GM23338 (cell line): Measurements from ENCODE around the gene CALML3. TPM values are rescaled to one million over a fixed set of nuclear protein-coding genes. Genes with fewer than 3 reads are reported as not detected.

Experiments used
- CREB1 ChIP-seq: fragments of 250-450 bp; sonication (Bioruptor Pico); IDR thresholded peaks from 2 replicates; pipeline ENCODE4 v1.5.0; 2020; ENCODE audit warnings: low read depth, mild to moderate bottlenecking, moderate library complexity
- ETS1 ChIP-seq: IDR thresholded peaks from 2 replicates; pipeline ENCODE4 v1.6.1; 2016; ENCODE audit warnings: antibody characterized with exemption
- EZH2 ChIP-seq: fragments of 200-600 bp; sonication (generic); IDR thresholded peaks from one replicate; pipeline ENCODE4 v1.8.0; 2017; ENCODE audit warnings: antibody characterized with exemption, mild to moderate bottlenecking, low read depth; ENCODE audit not compliant: unreplicated experiment
- EZH2phosphoT487 ChIP-seq: fragments of 200-600 bp; sonication (generic); IDR thresholded peaks from one replicate; pipeline ENCODE4 v1.8.1; 2018; ENCODE audit warnings: antibody characterized with exemption; ENCODE audit not compliant: unreplicated experiment
- JUNB ChIP-seq: IDR thresholded peaks from one replicate; pipeline ENCODE4 v1.6.1; 2016; ENCODE audit warnings: antibody characterized with exemption; ENCODE audit not compliant: unreplicated experiment
- NANOG ChIP-seq: IDR thresholded peaks from 2 replicates; pipeline ENCODE4 v1.6.1; 2016; ENCODE audit warnings: antibody characterized with exemption, borderline replicate concordance
- ZNF462 ChIP-seq: fragments of 250-450 bp; sonication (Bioruptor Pico); IDR thresholded peaks from 2 replicates; pipeline ENCODE4 v1.5.0; 2020; ENCODE audit warnings: mild to moderate bottlenecking, moderate library complexity
- polyA plus RNA-seq: library from polyadenylated mRNA; unstranded; fragments of >200 nt; fragmentation: Nextera tagmentation; extraction: Ambion mirVana; gene quantifications from 2 replicates; pipeline ENCODE4 v1.2.1, GENCODE V29; 2016
- total RNA-seq: library from RNA; depleted of rRNA; stranded (reverse); fragments of >200 nt; shearing (Covaris generic); gene quantifications from 2 replicates; pipeline ENCODE4 v1.2.3, GENCODE V29; 2014

CALML3 gene
- total and polyA plus RNA-seq, 2 experiments from 2014 or later: not detected

- TF ChIP-seq EZH2 (no peak), JUNB (no peak), CREB1 (no peak), EZH2phosphoT487 (no peak), NANOG (no peak), ZNF462 (no peak), ETS1 (no peak)
Measured at GRCh38 chr10:5523796-5524574, 776 bp upstream of the CALML3 start (continued).
